Measurements from ENCODE around the gene CNTN2. TPM values are rescaled to one million over a fixed set of nuclear protein-coding genes. Genes with fewer than 3 reads are reported as not detected.
A peak's percentile ranks its signal among the peaks of the same experiment; 100 is the strongest.

Gene CNTN2
- total and polyA plus RNA-seq, 4 donors, result 0.16 to 1.3 TPM; not detected in 2

- H3K27me3 ChIP-seq (ENCODE audit: control insufficient read depth in 1 of 2, insufficient read depth in 2 of 2, low read length in 1 of 2), result no peaks in the 10 kb centered on the region
- WGBS, 2 donors, result 92 to 94% methylated on average over 3 of the region's 3 CpGs
- H3K4me3 ChIP-seq (ENCODE audit: low read length in 2 of 2), result no peak overlapping the region
- DNase-seq, result no peak
- no peak overlapping the region for H3K27ac ChIP-seq (ENCODE audit: low read depth in 1 of 2, low read length in 2 of 2)
- no peaks in the 10 kb centered on the region for H3K9me3 ChIP-seq (ENCODE audit: control insufficient read depth, low read length)
- intact Hi-C loops (cut with DNase I), result loop anchor here in 1 of 2 donors (5.0 kb wide), 1 partner anchor 76 kb away; no protein-coding TSS in a partner anchor
- ATAC-seq (ENCODE audit: low FRiP score), result no peak
- no peaks in the 10 kb centered on the region for H3K36me3 ChIP-seq (ENCODE audit: control insufficient read depth in 1 of 2, insufficient read depth in 2 of 2, low read length in 1 of 2)
- H3K4me1 ChIP-seq (ENCODE audit: control insufficient read depth in 1 of 2, insufficient read depth in 2 of 2, low read length in 2 of 2), result no peaks in the 10 kb centered on the region
Observed at GRCh38 chr1:205062895-205063294, 19.9 kb downstream of the CNTN2 start.

- DNase-seq (peak in 1 of 2 donors; percentile 55), ATAC-seq (ENCODE audit: low FRiP score) (no peak)
- Histone ChIP-seq H3K27ac (ENCODE audit: low read depth in 1 of 2, low read length in 2 of 2) (no peak overlapping the region), H3K36me3 (ENCODE audit: control insufficient read depth in 1 of 2, insufficient read depth in 2 of 2, low read length in 1 of 2) (no peaks in the 10 kb centered on the region), H3K9me3 (ENCODE audit: control insufficient read depth, low read length) (no peaks in the 10 kb centered on the region), H3K4me1 (ENCODE audit: control insufficient read depth in 1 of 2, insufficient read depth in 2 of 2, low read length in 2 of 2) (no peaks in the 10 kb centered on the region), H3K4me3 (ENCODE audit: low read length in 2 of 2) (no peak overlapping the region), H3K27me3 (ENCODE audit: control insufficient read depth in 1 of 2, insufficient read depth in 2 of 2, low read length in 1 of 2) (no peaks in the 10 kb centered on the region)
- intact Hi-C loops (cut with DNase I), result loop anchor here in 1 of 2 donors (5.0 kb wide), 1 partner anchor 77 kb away; no protein-coding TSS in a partner anchor
- 87 to 89% methylated on average over 11 of the region's 11 CpGs for WGBS, 2 donors
Observed at GRCh38 chr1:205064301-205064700, 21.3 kb downstream of the CNTN2 start.

GRCh38 chr1:205064741-205065316 lies 21.8 kb downstream of the CNTN2 start:
- no peak overlapping the region for H3K4me3 ChIP-seq (ENCODE audit: low read length in 2 of 2)
- H3K27ac ChIP-seq (ENCODE audit: low read depth in 1 of 2, low read length in 2 of 2), result no peak overlapping the region
- DNase-seq (peak in 1 of 2 donors; percentile 32), ATAC-seq (ENCODE audit: low FRiP score) (no peak)
- 83 to 90% methylated on average over 9 of the region's 9 CpGs for WGBS, 2 donors
- H3K4me1 ChIP-seq (ENCODE audit: control insufficient read depth in 1 of 2, insufficient read depth in 2 of 2, low read length in 2 of 2), result no peaks in the 10 kb centered on the region
- no peaks in the 10 kb centered on the region for H3K27me3 ChIP-seq (ENCODE audit: control insufficient read depth in 1 of 2, insufficient read depth in 2 of 2, low read length in 1 of 2)
- H3K36me3 ChIP-seq (ENCODE audit: control insufficient read depth in 1 of 2, insufficient read depth in 2 of 2, low read length in 1 of 2), result no peaks in the 10 kb centered on the region
- no peaks in the 10 kb centered on the region for H3K9me3 ChIP-seq (ENCODE audit: control insufficient read depth, low read length)
- intact Hi-C loops (cut with DNase I), result loop anchor here in 1 of 2 donors (5.0 kb wide), 1 partner anchor 78 kb away; no protein-coding TSS in a partner anchor

DNA sequence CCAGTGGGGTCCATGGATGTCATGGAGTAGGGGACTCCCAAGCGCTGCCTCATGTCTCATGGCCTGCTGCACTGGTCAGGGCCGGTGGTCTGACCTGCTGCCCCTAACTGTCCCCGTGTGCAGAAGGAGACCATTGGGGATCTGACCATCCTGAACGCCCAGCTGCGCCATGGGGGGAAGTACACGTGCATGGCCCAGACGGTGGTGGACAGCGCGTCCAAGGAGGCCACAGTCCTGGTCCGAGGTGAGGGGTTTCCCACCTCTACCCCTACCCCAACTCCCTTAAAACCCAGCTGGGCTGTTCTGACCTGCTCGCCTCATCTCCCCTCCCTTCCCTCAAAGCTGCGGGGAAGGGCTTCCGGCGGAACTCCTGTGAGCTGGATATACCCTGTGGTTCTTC lies 22.7 kb downstream of the CNTN2 start:
- no peaks in the 10 kb centered on the region for H3K27me3 ChIP-seq (ENCODE audit: control insufficient read depth in 1 of 2, insufficient read depth in 2 of 2, low read length in 1 of 2)
- WGBS, 2 donors, result 86 to 91% methylated on average over 14 of the region's 14 CpGs
- H3K4me1 ChIP-seq (ENCODE audit: control insufficient read depth in 1 of 2, insufficient read depth in 2 of 2, low read length in 2 of 2), result no peaks in the 10 kb centered on the region
- H3K36me3 ChIP-seq (ENCODE audit: control insufficient read depth in 1 of 2, insufficient read depth in 2 of 2, low read length in 1 of 2), result no peaks in the 10 kb centered on the region
- H3K27ac ChIP-seq (ENCODE audit: low read depth in 1 of 2, low read length in 2 of 2), result no peak overlapping the region
- no peaks in the 10 kb centered on the region for H3K9me3 ChIP-seq (ENCODE audit: control insufficient read depth, low read length)
- no peak overlapping the region for H3K4me3 ChIP-seq (ENCODE audit: low read length in 2 of 2)
- ATAC-seq (ENCODE audit: low FRiP score) (no peak), DNase-seq (no peak)
- intact Hi-C loops (cut with DNase I), result no loop called here

- no peak overlapping the region for H3K4me3 ChIP-seq (ENCODE audit: low read length in 2 of 2)
- no peaks in the 10 kb centered on the region for H3K9me3 ChIP-seq (ENCODE audit: control insufficient read depth, low read length)
- 70 to 79% methylated on average over 13 of the region's 13 CpGs for WGBS, 2 donors
- no peaks in the 10 kb centered on the region for H3K27me3 ChIP-seq (ENCODE audit: control insufficient read depth in 1 of 2, insufficient read depth in 2 of 2, low read length in 1 of 2)
- H3K4me1 ChIP-seq (ENCODE audit: control insufficient read depth in 1 of 2, insufficient read depth in 2 of 2, low read length in 2 of 2), result no peaks in the 10 kb centered on the region
- H3K27ac ChIP-seq (ENCODE audit: low read depth in 1 of 2, low read length in 2 of 2), result no peak overlapping the region
- intact Hi-C loops (cut with DNase I), result no loop called here
- DNase-seq (no peak), ATAC-seq (ENCODE audit: low FRiP score) (no peak)
- no peaks in the 10 kb centered on the region for H3K36me3 ChIP-seq (ENCODE audit: control insufficient read depth in 1 of 2, insufficient read depth in 2 of 2, low read length in 1 of 2)
Observed at GRCh38 chr1:205066141-205066818, 23.3 kb downstream of the CNTN2 start.

- H3K4me3 ChIP-seq (ENCODE audit: low read length in 2 of 2), result no peak overlapping the region
- no peaks in the 10 kb centered on the region for H3K27me3 ChIP-seq (ENCODE audit: control insufficient read depth in 1 of 2, insufficient read depth in 2 of 2, low read length in 1 of 2)
- no peak overlapping the region for H3K27ac ChIP-seq (ENCODE audit: low read depth in 1 of 2, low read length in 2 of 2)
- intact Hi-C loops (cut with DNase I), result no loop called here
- H3K36me3 ChIP-seq (ENCODE audit: control insufficient read depth in 1 of 2, insufficient read depth in 2 of 2, low read length in 1 of 2), result no peaks in the 10 kb centered on the region
- H3K4me1 ChIP-seq (ENCODE audit: control insufficient read depth in 1 of 2, insufficient read depth in 2 of 2, low read length in 2 of 2), result no peaks in the 10 kb centered on the region
- WGBS, 2 donors, result 93 to 95% methylated on average over 6 of the region's 6 CpGs
- no peak for ATAC-seq (ENCODE audit: low FRiP score)
- no peaks in the 10 kb centered on the region for H3K9me3 ChIP-seq (ENCODE audit: control insufficient read depth, low read length)
- no peak for DNase-seq
Observed at GRCh38 chr1:205067031-205067430, 24.0 kb downstream of the CNTN2 start.

DNA sequence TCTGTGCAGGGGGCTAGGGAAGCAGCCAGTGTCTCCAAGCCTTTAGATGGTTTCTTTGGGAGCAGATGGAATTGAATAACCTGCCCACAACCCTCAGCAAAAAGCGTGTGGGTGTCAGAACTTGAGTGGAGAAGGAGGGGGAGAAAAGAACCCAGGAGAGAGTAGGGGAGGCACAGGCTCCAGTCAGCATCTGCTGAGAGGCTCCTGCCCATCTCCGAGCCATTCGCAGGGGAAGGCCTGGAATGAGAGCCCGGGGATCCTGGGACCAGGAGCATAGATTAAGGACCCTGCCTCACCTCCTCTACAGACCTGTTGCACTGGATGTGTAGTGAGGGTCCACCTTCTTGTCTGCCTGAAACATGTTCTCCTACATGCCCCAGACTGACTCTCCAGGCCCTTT lies 25.0 kb downstream of the CNTN2 start:
- 80 to 93% methylated on average over 4 of the region's 4 CpGs for WGBS, 2 donors

GRCh38 chr1:205068457-205069040 lies 25.5 kb downstream of the CNTN2 start:
- Histone ChIP-seq H3K36me3 (ENCODE audit: control insufficient read depth in 1 of 2, insufficient read depth in 2 of 2, low read length in 1 of 2) (no peaks in the 10 kb centered on the region), H3K4me1 (ENCODE audit: control insufficient read depth in 1 of 2, insufficient read depth in 2 of 2, low read length in 2 of 2) (no peaks in the 10 kb centered on the region), H3K9me3 (ENCODE audit: control insufficient read depth, low read length) (no peaks in the 10 kb centered on the region), H3K4me3 (ENCODE audit: low read length in 2 of 2) (no peak overlapping the region), H3K27ac (ENCODE audit: low read depth in 1 of 2, low read length in 2 of 2) (no peak overlapping the region), H3K27me3 (ENCODE audit: control insufficient read depth in 1 of 2, insufficient read depth in 2 of 2, low read length in 1 of 2) (no peaks in the 10 kb centered on the region)
- 4 to 10% methylated on average over 2 of the region's 2 CpGs for WGBS, 2 donors
- DNase-seq (no peak), ATAC-seq (ENCODE audit: low FRiP score) (no peak)
- intact Hi-C loops (cut with DNase I), result no loop called here

More for the DNA sequence above, 25.0 kb downstream of the CNTN2 start:
- Histone ChIP-seq H3K27ac (ENCODE audit: low read depth in 1 of 2, low read length in 2 of 2) (no peak overlapping the region), H3K27me3 (ENCODE audit: control insufficient read depth in 1 of 2, insufficient read depth in 2 of 2, low read length in 1 of 2) (no peaks in the 10 kb centered on the region), H3K36me3 (ENCODE audit: control insufficient read depth in 1 of 2, insufficient read depth in 2 of 2, low read length in 1 of 2) (no peaks in the 10 kb centered on the region), H3K4me3 (ENCODE audit: low read length in 2 of 2) (no peak overlapping the region), H3K4me1 (ENCODE audit: control insufficient read depth in 1 of 2, insufficient read depth in 2 of 2, low read length in 2 of 2) (no peaks in the 10 kb centered on the region), H3K9me3 (ENCODE audit: control insufficient read depth, low read length) (no peaks in the 10 kb centered on the region)
- no peak for DNase-seq
- intact Hi-C loops (cut with DNase I), result no loop called here
- ATAC-seq (ENCODE audit: low FRiP score), result no peak
